MM.1S (cell line): ENCODE results near the gene NUCKS1.

Experiments
- DNase-seq: peaks from one replicate; pipeline ENCODE4 v3.0.0-alpha.2; 2015
- H2AFZ ChIP-seq: fragments of 300-600 bp; sonication (generic); 2 replicates; pipeline ENCODE4 v1.6.0; 2016; ENCODE audit warnings: antibody characterized with exemption, low read length
- H3F3A ChIP-seq: fragments of 300-600 bp; sonication (generic); 2 replicates; pipeline ENCODE4 v1.6.1; 2016; ENCODE audit warnings: mild to moderate bottlenecking, antibody characterized with exemption, low read length, moderate library complexity, mixed read lengths; ENCODE audit not compliant: insufficient read depth
- H3K27ac ChIP-seq: fragments of 300-600 bp; sonication (generic); 2 replicates; pipeline ENCODE4 v1.5.1; 2016; ENCODE audit warnings: mild to moderate bottlenecking, low read length
- H3K27me3 ChIP-seq: fragments of 300-600 bp; sonication (generic); replicated peaks from 2 replicates; pipeline ENCODE4 v1.6.0; 2016; ENCODE audit warnings: low read length; ENCODE audit not compliant: insufficient read depth
- H3K36me3 ChIP-seq: fragments of 300-600 bp; sonication (generic); replicated peaks from 2 replicates; pipeline ENCODE4 v1.6.1; 2016; ENCODE audit warnings: mild to moderate bottlenecking, low read length, mixed read lengths; ENCODE audit not compliant: insufficient read depth
- H3K4me1 ChIP-seq: fragments of 300-600 bp; sonication (generic); 2 replicates; pipeline ENCODE4 v1.6.1; 2016; ENCODE audit warnings: low read length, mixed read lengths
- H3K4me2 ChIP-seq: fragments of 300-600 bp; sonication (generic); 2 replicates; pipeline ENCODE4 v1.6.0; 2016; ENCODE audit warnings: low read depth, low read length
- H3K4me3 ChIP-seq: fragments of 300-600 bp; sonication (generic); 2 replicates; pipeline ENCODE4 v1.5.1; 2016; ENCODE audit warnings: low read length, mixed read lengths
- H3K79me2 ChIP-seq: fragments of 300-600 bp; sonication (generic); 2 replicates; pipeline ENCODE4 v1.6.1; 2016; ENCODE audit warnings: mixed run types, low read length, mixed read lengths
- H3K9ac ChIP-seq: fragments of 300-600 bp; sonication (generic); 2 replicates; pipeline ENCODE4 v1.6.1; 2016; ENCODE audit warnings: low read length, mixed read lengths
- H3K9me2 ChIP-seq: fragments of 300-600 bp; sonication (generic); replicated peaks from 2 replicates; pipeline ENCODE4 v1.6.1; 2016; ENCODE audit warnings: mild to moderate bottlenecking, low read length, mixed read lengths; ENCODE audit not compliant: insufficient read depth
- H3K9me3 ChIP-seq: fragments of 300-600 bp; sonication (generic); replicated peaks from 2 replicates; pipeline ENCODE4 v1.6.1; 2016; ENCODE audit warnings: mild to moderate bottlenecking, low read length, mixed read lengths; ENCODE audit not compliant: insufficient read depth
- H4K20me1 ChIP-seq: fragments of 300-600 bp; sonication (generic); 2 replicates; pipeline ENCODE4 v1.6.1; 2016; ENCODE audit warnings: mild to moderate bottlenecking, low read length, moderate library complexity, mixed read lengths; ENCODE audit not compliant: insufficient read depth
- EZH2 ChIP-seq: fragments of 300-600 bp; sonication (generic); optimal IDR thresholded peaks from 2 replicates; pipeline ENCODE3; 2017; ENCODE audit warnings: low read depth, mild to moderate bottlenecking, antibody characterized with exemption, low read length, mixed read lengths
- EZH2phosphoT487 ChIP-seq: fragments of 300-600 bp; sonication (generic); IDR thresholded peaks from 2 replicates; pipeline ENCODE4 v1.6.1; 2018; ENCODE audit warnings: antibody characterized with exemption, low read length
- TF ChIP-seq, protein P1 (sequence below): fragments of 300-600 bp; sonication (generic); IDR thresholded peaks from 2 replicates; pipeline ENCODE4 v1.5.1; 2016; ENCODE audit warnings: antibody characterized with exemption, low read length, mixed read lengths

The NUCKS1 gene

DNA sequence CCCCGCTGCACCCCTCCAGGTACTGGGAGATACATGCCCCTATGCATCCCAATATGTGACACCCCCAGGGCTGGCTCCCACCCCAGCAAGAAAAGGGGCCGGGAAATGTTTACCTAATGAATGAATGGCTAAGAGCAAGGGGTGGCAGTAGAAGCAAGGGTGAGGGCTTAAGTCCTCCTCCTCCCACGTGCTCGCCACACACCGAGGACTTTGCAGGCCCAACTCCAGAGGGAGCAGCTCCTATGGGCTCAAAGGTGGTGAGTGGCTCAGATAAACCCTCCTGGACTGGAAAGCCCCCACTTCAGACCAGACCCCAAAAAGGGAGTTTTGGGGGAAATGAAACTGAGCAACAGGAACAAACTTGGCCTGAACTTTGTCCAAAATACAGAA is 81.0 kb downstream of the NUCKS1 start:
- Histone ChIP-seq H2AFZ (no peak overlapping the region), H3K9me2 (no peaks in the 10 kb centered on the region), H3K4me1 (peaks cover 22% of the 10 kb centered on the region), H3K79me2 (no peaks in the 10 kb centered on the region), H3K36me3 (no peaks in the 10 kb centered on the region), H3K27ac (no peak overlapping the region), H3K9me3 (no peaks in the 10 kb centered on the region), H4K20me1 (0 out of 2 replicates have a peak, but pooled peaks cover 2% of the 10 kb centered on the region), H3K27me3 (peaks cover 82% of the 10 kb centered on the region), H3K4me2 (no peak overlapping the region), H3K9ac (no peak overlapping the region), H3F3A (peaks cover 21% of the 10 kb centered on the region), H3K4me3 (no peak overlapping the region)
- TF ChIP-seq EZH2phosphoT487 (no peak), EZH2 (no peak)
- TF ChIP-seq, protein P1, sequence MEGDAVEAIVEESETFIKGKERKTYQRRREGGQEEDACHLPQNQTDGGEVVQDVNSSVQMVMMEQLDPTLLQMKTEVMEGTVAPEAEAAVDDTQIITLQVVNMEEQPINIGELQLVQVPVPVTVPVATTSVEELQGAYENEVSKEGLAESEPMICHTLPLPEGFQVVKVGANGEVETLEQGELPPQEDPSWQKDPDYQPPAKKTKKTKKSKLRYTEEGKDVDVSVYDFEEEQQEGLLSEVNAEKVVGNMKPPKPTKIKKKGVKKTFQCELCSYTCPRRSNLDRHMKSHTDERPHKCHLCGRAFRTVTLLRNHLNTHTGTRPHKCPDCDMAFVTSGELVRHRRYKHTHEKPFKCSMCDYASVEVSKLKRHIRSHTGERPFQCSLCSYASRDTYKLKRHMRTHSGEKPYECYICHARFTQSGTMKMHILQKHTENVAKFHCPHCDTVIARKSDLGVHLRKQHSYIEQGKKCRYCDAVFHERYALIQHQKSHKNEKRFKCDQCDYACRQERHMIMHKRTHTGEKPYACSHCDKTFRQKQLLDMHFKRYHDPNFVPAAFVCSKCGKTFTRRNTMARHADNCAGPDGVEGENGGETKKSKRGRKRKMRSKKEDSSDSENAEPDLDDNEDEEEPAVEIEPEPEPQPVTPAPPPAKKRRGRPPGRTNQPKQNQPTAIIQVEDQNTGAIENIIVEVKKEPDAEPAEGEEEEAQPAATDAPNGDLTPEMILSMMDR: peak; percentile 35
- DNase-seq: peak; percentile 32

DNA sequence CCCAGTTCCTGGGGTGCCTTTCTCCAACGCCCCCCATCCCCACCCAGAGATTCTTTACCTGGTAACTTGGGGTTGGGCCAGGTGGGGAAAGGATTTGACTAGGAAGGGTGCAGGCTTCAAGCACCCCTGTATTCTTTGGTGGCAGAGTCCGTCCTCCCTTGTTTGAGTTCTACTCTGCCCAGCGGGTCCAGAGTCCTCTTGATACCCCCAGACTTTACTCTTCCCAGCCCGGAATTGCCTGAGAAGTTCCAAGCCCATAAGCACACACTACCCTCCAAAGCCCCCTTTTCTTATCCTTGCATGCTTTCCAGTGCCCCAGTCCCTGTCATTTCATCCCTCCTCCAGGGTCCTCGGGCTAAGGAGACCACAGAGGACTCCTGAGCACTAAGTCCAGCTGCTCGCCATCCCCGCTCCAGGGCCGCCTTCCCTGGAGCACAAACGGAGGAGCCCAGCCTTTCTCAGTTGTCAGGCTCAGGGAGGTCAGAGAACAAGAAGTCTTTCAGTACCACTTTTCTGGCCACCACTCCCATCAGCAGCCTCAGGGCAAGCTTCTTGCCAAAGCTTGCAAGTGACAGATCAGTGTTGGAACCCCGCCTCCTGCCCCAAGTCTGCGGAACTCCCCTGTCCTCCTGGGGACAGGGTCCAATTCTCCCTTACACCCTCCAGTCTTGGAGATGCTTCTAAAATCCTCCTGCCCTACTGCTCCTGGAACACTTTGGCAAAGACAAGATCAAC is 81.9 kb downstream of the NUCKS1 start:
- Histone ChIP-seq H3K9ac (no peak overlapping the region), H3K27me3 (peaks cover 82% of the 10 kb centered on the region), H3K9me2 (no peaks in the 10 kb centered on the region), H3K27ac (no peak overlapping the region), H3K79me2 (no peaks in the 10 kb centered on the region), H3K4me1 (peaks cover 22% of the 10 kb centered on the region), H3K9me3 (no peaks in the 10 kb centered on the region), H3K36me3 (no peaks in the 10 kb centered on the region), H3K4me3 (no peak overlapping the region), H2AFZ (no peak overlapping the region), H4K20me1 (0 out of 2 replicates have a peak, but pooled peaks cover 2% of the 10 kb centered on the region), H3K4me2 (no peak overlapping the region), H3F3A (peaks cover 21% of the 10 kb centered on the region)
- no peak for DNase-seq
- TF ChIP-seq EZH2phosphoT487 (no peak), EZH2 (no peak)
- TF ChIP-seq, protein P1: no peak

DNA sequence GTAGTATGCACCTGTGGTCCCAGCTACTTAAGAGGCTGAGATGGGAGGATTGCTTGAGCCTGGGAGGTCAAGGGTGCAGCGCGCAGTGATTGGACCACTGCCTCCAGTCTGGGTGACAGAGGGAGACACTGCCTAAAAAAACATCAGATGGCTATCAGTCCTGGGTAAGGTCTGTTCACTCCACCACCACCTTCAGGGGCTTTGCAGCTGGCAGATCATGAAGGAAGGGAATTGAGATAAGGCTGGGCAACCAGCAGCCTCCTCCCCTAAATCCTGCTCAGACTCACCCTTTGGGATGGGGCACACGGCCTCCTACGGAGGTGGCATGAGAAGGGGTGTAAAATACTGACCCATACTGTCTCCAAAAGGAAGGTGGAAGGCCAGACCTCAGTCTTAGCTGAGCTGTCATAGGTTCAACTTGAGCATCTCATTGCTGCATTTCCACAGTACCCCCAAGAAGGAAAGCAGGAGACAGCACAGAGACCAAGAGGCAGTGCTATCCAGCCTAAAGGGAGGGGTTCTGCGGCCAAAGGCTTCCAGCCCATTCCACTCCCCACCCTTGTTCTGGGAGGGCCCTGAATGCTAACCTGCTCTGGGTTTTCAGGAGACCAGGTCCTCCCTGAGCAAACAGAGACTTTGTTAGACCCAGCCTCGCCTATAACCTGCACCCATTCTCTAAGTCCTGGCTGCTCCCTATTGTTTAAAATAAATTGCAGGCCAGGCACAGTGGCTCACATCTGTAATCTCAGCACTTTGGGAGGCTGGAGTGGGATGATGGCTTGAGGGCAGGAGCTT is 83.4 kb downstream of the NUCKS1 start:
- DNase-seq: no peak
- no peak overlapping the region for H3K4me3 ChIP-seq
- no peak overlapping the region for H3K4me2 ChIP-seq
- TF ChIP-seq EZH2: no peak
- TF ChIP-seq, protein P1: no peak
- no peak for TF ChIP-seq EZH2phosphoT487
- H3K9me3 ChIP-seq: no peaks in the 10 kb centered on the region
- H3K9me2 ChIP-seq: no peaks in the 10 kb centered on the region
- peaks cover 8% of the 10 kb centered on the region for H3K4me1 ChIP-seq
- peaks cover 90% of the 10 kb centered on the region for H3K27me3 ChIP-seq
- no peak overlapping the region for H2AFZ ChIP-seq
- H3K9ac ChIP-seq: no peak overlapping the region
- peaks cover 7% of the 10 kb centered on the region for H3F3A ChIP-seq
- no peaks in the 10 kb centered on the region for H3K36me3 ChIP-seq
- 0 out of 2 replicates have a peak, but pooled peaks cover 2% of the 10 kb centered on the region for H4K20me1 ChIP-seq
- no peak overlapping the region for H3K27ac ChIP-seq
- no peaks in the 10 kb centered on the region for H3K79me2 ChIP-seq
